GM21526 (cell line): ENCODE data around the gene RICTOR.

Experiments used
- ATAC-seq: cut with Tn5 transposase; IDR thresholded peaks from one replicate; pipeline ENCODE4 v1.9.1; 2021; ENCODE audit warnings: moderate library complexity; ENCODE audit not compliant: unreplicated experiment, low FRiP score

Gene RICTOR

DNA sequence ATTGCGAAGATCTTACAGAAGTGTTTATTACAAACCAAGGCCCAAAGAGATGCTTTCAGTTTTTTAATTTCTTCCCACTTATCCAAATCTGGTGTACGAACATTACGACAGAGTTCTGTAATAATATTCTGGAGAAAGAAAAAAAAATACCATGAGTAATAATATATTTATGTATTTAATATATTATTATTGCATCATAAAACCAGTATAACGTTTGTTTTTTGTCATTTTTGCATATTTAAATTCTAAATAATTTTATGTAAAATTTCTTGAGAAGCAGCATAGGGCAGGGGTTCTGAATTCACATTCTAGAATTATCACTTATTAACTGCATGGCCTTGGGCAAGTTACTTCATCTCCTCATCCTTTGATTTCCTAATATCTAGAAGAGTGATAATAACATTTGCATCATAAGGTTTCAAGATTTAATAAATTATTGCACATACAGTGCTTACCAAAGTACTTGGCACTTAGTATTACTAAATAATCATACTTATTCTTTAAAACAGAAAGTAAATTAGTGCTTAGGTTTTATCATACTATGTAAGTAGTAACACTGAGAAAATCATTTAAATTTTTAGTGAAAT, 120.7 kb downstream of the RICTOR start:
- no peak for ATAC-seq

DNA sequence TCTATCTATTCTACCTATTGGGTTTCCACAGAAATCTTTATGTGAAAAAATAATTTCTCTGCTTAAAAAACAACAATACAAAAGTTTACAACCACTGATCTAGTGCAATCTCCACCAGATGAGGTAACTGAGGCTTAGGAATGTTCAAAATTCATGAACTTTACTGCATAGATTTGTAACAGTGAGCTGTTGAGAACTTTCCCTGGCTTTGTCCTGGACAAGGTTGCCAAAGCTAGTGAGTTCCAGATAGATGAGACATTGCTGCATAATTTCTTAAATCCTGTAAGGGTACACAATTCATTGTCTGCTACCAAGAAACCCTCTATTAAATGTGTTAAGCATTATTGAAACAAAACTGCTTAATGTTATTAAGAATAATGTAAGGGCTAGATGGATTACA, 125.7 kb downstream of the RICTOR start:
- ATAC-seq = no peak

DNA sequence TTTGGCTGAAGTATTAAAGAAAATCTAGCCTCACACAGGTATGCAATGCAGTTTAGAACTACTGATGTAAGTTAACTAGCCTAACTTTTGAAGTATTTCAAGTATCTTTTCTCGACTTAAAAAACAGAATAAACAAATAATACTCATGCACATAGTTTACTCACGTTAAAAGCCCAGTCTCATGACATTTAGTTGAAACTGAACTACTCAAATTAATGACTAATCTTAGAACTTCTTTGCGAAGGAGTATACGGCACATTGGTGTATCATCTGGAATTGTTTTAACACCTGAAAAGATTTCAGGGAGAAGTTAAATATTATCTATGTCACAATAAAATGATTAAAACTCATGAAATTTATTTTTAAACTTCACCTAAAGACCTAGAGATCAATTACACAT, 129.9 kb downstream of the RICTOR start:
- ATAC-seq = no peak

DNA sequence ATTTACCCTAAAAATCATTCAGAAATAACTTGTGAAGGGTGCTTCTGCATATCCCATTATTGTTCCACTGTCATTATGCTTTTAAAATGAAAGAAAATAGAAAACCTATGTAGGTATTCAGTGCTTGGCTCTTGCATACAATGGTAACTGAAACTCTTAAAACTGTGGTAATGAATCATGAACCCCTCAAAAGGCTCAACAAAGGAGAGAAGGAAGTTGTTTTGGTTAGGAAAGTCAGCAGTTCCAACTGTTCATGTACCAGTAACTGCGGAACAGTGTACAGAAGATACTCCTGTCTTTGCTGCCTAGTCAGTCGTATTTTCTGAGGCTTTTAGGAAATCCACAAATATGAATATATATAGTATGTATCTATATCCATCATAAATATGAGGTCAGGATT, 132.3 kb downstream of the RICTOR start:
- ATAC-seq = no peak

DNA sequence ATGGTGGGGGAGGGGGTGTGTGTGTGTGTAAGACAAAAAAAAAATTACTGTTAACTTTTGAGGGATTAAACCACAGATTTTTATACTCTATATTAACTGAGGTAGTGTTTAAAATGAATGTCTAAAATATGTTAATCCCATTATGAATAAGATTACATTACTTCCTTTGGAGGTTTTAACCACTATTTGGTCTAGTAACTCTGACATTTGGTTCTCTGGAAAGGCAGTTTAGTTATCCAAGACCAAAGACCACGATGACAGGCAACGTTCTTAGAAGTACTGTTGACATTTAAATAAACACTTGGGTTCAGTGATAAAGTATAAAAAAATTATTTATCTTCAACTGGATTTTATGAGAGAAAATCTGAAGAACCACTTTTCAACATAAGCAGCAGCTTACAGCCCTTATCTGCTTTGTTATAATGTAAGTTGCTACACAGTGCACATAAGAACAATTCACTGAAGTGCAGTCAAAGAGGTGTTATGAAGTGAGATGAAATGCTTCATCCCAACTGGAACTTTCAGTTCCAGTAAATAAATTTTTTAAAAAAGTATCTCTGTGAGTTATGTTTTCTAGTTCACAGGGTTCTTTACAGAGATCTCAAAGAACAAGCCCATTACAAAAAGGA, 133.9 kb downstream of the RICTOR start:
- ATAC-seq = no peak

DNA sequence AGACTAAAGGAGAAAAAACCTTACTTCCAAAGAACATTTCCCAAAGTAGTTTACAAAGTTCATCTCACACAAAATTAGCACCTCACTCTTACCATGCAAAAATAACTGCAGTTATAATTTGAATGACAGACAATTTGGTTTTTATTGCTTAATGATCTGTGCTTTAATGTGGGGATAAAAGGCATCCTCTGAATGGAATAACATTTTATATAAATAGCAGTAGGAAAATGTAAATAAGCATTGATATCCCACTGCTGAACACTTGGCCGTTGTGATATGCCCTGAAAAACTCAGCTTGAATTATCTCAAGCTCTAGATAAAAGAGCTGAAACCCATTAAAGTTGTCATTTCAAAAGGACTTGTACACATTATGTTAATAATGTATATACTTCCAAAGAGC, 135.2 kb downstream of the RICTOR start:
- ATAC-seq = no peak

DNA sequence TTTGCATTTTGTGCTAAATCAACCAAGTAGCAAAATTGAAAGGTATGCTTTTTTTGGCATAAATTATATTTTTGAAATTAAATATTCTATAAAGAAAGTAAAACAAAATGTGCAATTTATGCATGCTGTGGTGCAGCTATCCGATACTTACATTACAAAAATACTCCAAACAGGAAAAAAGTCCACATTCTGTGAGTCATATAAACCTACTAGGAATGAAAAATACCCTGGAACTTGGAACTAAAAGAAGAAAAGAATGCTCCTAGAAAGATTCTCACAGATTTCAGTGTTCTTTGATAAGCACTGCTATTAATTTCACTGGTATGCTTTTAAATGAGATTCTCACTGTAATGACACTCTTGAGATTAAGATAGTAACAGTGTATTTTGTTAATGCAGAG, 135.8 kb downstream of the RICTOR start:
- no peak for ATAC-seq

DNA sequence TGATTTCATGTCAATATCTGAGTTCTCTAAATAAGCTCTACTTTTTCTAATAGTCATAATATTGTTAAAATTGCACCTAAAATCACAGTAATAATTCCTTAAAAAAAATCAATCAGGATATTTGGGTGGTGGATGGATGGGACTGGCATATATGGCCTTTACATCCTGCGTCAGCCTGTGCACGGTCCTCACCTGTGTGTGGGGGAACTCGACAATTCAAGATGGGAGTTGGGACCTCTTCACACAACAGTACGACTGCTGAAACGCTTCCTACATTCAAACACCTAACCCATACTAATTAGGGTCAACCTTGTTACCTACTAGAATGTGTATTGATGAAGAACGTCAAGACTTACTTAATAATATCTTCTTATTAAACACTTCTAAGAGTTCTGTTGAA, 137.9 kb downstream of the RICTOR start:
- no peak for ATAC-seq

DNA sequence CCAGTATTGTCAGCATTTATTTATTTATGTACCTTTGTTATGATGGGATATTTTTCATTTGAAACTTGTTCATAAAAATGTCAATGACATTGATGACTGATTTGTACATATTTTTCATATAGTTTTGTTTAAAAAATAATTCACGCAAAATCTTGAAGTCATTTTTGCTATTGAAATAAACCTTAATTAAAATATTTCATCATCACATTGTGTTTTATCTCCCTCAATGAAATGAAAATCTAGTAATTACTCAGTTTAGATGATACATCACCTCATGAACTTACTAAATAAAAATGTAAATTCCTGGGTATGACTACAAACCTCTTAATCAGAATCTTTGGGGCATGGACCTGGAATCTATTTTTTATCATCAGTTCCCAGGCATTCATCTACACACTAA, 138.8 kb downstream of the RICTOR start:
- ATAC-seq = no peak

DNA sequence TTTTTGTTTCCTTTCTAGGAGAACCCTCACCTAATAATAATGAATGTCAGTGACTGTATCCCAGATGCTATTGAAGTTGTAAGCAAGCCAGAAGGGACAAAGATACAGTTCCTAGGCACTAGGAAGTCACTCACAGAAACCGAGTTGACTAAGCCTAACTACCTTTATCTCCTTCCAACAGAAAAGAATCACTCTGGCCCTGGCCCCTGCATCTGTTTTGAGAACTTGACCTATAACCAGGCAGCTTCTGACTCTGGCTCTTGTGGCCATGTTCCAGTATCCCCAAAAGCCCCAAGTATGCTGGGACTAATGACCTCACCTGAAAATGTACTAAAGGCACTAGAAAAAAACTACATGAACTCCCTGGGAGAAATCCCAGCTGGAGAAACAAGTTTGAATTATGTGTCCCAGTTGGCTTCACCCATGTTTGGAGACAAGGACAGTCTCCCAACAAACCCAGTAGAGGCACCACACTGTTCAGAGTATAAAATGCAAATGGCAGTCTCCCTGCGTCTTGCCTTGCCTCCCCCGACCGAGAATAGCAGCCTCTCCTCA, 141.3 kb downstream of the RICTOR start:
- ATAC-seq = no peak

DNA sequence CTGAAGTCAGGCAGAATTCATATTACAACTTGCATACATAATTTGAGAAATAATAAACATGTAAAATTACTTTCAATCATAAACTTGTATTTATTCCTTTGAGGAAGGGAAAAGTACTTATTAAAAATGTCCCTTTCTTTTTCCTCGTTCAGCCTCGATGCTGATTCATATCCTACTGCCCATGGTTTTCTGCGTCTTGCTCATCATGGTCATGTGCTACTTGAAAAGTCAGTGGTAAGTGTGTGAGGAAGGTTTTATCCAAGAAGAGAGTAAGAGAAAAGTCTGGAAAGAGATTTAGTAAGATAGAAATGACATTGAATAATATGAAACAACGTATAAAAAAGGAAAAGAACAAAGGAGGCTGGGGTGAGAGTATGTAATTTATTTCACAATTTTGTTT, 142.5 kb downstream of the RICTOR start:
- ATAC-seq = no peak

DNA sequence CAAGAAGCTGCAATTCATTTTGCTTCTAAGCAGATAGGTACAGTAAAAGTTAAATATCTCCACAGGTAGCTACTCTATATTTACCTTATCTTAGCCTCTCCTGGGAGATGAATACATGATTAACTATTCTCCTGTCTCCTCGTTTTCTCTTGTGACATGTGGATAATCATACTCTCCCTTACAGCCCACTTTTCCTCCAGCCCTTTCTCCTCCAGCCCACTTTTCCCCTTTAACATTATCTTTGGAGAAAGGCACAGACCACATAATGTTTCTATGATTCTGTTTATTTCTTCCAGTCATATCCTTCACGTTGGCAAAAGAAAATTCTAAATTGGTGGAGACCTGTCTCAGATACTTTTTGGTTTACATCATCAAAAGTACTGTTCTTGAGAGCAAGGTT, 144.4 kb downstream of the RICTOR start:
- ATAC-seq = no peak

DNA sequence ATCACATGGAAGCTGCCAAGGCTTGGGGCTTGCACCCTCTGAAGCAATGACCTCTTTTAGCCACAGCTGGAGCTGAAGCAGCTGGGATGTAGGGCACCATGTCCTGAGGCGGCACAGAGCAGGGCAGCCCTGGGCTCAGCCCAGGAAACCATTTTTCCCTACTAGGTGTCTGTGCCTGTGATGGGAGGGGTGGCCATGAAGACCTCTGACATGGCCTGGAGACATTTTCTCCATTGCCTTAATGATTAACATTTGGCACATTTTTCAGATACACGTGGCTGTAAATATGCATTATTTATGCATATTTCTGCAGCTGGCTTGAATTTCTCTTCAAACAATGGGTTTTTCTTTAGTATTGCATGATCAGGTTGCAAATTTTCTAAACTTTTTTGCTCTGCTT, 146.7 kb downstream of the RICTOR start:
- no peak for ATAC-seq

DNA sequence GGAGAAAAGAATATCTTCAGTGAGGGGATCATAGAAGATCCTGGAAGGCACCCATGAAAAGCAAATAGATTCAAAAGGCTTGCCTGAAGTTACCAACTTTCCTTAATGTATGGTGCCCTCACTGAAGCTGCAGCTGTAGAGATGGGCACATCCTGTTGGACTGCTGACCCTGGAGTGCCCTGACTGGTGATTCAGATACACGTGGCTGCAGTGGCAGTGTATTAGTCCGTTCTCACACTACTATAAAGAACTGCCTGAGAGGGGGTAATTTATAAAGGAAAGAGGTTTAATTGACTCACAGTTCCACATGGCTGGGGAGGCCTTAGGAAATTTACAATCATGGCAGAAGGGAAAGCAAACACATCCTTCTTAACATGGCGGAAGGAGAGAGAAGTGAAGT, 148.1 kb downstream of the RICTOR start:
- no peak for ATAC-seq

DNA sequence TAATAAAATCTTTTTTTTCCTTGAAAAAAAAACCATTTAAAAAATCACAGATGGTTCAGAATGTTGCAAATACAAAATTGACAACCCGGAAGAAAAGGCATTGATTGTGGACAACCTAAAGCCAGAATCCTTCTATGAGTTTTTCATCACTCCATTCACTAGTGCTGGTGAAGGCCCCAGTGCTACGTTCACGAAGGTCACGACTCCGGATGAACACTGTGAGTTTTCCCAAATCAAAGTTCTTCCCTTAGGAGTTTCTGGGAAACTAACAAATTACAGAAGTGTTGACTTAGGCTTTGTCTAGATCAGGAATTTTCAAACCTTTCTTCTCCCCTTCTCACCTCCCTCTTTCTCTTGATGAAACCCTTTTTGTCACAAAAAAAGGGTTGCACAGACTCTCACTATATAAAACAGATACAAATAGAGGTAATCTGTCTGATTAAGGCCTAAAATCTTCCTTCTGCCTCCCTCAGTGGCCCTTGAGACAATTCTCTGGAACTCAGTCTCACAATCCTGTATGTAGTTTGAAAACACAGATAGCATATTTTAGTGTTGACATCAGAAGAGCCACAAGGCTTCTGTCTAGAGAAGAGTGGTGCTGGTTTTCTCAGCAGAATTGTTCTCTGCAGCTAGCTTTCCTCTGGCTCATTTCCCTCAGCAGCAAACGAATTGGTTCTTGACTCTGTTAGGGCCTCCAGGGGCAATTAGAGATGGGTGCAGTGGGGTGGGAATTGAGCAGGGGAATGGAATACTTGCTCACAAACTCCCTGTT, 148.9 kb downstream of the RICTOR start:
- ATAC-seq = no peak

DNA sequence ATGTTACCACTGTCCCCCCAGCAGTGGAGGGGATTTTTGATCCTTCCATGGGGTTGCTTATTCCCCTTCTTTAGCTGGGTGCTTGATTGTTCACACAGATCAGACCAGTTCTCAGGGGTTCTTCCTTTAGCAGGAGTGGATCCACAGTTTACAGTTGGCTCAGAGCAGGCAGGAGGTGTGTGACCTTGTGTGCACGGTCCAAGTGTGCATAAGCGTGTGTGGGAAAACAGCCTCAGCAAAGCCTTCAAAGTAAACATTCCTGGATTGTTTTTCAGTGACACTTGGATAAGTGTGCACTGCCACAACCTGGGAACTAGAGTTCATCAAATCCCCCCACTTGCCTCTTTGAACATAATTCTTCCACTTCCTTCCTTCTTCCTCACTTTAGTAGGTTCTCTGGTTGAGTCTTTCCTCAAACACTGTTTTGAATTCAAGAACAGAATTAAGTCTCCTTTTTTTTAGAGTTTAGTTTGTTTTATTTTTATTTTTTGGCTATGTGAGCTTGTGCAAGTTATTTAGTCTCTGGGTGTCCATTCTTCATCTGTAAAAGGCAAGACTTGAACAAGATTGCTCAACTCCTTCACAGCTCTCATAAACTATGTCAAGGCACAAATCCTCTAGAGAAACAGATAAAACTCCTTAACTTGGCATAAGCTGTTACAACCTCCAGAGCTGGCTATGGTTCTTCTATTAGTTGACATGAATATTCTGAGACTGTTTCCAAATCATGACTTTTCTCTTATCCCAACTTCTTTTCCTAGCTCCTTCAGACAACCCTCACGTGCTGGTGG, 150.3 kb downstream of the RICTOR start:
- no peak for ATAC-seq

DNA sequence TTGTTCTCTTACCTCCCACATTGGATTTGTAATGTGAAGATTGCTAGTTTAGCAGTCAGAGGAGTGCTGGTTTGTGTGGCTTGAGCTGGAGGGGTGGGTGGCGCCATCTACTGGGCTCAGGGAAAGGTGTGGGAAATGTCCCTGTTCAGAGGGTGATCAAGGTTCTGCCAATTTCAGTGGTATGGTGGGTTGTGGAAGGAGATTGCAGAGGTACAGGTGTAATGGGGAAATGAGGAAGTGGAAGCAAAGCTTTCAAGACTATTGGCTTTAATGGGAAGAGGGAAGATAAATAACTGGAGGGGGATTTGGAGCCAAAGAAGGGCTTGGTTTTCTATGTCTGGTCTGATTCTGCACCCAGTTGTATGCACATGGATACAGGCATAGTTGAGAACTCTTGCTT, 152.0 kb downstream of the RICTOR start:
- ATAC-seq = peak; percentile 91

DNA sequence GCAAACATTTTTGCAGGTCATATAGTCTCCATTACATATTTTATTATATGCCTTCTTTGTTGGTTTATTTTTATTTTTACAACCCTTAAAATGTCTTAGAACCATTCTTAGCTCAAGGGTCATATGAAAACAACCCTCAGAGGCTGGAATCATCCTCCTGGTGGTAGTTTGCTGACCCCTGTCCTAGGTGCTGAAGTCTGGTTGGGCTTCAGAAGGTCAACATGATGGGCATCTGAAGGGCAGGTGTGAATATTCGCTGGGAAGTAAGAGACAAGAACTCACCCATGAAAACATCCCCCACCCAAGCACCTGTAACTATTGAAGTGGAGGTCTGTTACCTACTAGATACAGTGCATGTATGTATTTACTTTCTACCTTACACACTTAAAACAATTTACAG, 153.0 kb downstream of the RICTOR start:
- no peak for ATAC-seq

DNA sequence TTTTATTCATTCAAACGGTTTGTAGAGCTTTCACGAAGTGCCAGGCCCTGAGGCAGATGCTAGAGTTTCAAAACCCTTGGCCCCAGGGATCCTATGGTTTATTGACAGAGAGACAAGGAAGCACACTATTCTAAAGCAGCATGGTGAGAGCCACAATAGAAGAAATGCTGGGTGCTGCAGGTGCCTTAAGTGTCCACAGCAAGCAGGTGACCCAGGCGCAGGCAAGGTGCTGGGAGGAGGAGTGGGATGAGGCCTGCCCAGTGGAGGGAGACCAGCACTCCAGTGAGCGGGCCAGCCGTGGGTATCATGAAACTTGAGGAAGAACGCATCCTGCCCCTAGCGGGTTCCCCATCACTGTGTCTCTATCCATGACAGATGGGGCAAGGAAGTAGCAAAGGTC, 157.4 kb downstream of the RICTOR start:
- no peak for ATAC-seq

DNA sequence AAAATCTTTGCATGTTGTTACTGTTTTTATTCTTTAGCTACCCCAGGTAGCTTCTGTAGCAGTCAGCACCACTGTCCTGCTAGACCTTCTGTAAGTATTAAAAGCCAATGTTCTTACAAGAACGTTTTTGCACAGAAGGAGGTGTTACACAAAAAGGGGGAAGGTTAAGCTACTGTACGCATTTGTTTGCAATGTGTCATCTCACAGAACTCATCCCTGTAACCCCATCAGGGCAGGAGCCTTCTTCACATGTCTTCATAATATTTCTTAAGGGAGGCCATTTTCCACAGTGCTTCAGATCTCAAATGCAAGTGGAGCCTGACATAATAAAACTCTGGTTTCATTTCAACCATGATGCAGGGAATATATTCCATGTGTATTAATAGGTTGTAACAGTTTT, 160.5 kb downstream of the RICTOR start:
- no peak for ATAC-seq

DNA sequence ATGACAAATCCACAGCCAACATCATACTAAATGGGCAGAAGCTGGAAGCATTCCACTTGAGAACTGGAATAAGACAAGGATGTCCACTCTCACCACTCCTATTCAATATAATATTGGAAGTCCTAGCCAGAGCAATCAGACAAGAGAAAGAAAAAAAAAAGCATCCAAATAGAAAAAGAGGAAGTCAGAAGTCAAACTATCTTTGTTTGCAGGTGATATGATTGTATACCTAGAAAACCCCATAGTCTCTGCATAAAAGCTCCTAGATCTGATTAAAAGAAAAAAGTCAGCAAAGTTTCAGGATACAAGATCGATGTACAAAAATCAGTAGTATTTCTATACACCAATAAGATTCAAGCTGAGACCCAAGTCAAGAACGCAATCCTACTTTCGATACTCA, 162.3 kb downstream of the RICTOR start:
- ATAC-seq = no peak
